ENCODE results near the gene HECW1. TPM values are rescaled to one million over a fixed set of nuclear protein-coding genes. Genes with fewer than 3 reads are reported as not detected.

The HECW1 gene
- total RNA-seq, 4 donors from 2014 or later = 0.06 to 0.99 (median 0.27) TPM

DNA sequence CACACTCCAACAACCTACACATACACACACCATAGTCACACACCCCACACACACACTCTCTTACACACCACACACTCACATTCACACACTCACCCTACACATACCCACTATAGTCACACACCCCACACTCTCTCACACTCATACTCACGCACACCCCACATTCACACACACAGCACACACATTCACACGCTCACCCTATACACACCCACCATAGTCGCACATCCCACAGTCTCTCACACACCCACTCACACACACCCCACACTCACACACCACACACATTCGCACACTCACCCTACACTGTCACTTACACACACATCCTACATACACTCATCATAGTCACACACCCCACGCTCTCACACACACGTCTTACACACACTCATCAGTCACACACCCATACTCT is 85.6 kb downstream of the HECW1 start:
- Histone ChIP-seq H3K4me3 (no peak overlapping the region), H3K36me3 (no peaks in the 10 kb centered on the region), H3K27ac (replicated peaks in 1 of 4) (no peak overlapping the region), H3K27me3 (peaks cover 0 to 43% (median 2%) of the 10 kb centered on the region in 4 donors), H3K4me1 (no peaks in the 10 kb centered on the region), H3K9me3 (no peaks in the 10 kb centered on the region)
- TF ChIP-seq POLR2A (IDR thresholded peaks at IDR 0.05; ENCODE audit: low read depth) = no peak
- TF ChIP-seq, protein P1, sequence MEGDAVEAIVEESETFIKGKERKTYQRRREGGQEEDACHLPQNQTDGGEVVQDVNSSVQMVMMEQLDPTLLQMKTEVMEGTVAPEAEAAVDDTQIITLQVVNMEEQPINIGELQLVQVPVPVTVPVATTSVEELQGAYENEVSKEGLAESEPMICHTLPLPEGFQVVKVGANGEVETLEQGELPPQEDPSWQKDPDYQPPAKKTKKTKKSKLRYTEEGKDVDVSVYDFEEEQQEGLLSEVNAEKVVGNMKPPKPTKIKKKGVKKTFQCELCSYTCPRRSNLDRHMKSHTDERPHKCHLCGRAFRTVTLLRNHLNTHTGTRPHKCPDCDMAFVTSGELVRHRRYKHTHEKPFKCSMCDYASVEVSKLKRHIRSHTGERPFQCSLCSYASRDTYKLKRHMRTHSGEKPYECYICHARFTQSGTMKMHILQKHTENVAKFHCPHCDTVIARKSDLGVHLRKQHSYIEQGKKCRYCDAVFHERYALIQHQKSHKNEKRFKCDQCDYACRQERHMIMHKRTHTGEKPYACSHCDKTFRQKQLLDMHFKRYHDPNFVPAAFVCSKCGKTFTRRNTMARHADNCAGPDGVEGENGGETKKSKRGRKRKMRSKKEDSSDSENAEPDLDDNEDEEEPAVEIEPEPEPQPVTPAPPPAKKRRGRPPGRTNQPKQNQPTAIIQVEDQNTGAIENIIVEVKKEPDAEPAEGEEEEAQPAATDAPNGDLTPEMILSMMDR (IDR thresholded peaks at IDR 0.05) = no peak
- DNase-seq (ENCODE audit: extremely low spot score) = no peak
- intact Hi-C loops (cut with DNase I) = no loop called here
- WGBS = 96% methylated on average over 6 of the region's 6 CpGs

DNA sequence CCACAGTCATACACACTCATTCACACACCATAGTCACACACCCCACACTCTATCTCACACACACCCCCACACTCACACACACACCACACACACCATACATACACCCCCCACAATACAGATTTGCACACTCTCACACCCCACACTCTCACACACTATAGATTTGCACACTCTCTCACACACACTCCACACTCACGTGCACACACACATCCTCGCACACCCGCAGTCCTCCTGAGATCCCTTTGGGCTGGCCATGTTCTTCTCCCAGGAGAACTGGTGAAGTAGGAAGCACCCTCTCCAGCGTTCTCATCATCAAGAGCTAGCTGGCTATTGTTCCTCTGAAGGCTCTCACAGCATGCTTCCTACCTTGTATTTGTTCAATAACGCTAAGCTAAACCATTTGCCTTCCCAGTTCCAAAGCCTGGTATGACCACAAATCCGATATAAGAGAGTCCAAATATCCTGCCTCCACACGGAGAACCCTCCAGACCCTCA is 86.2 kb downstream of the HECW1 start:
- Histone ChIP-seq H3K4me1 (no peaks in the 10 kb centered on the region), H3K36me3 (no peaks in the 10 kb centered on the region), H3K9me3 (no peaks in the 10 kb centered on the region), H3K27ac (replicated peaks in 1 of 4) (no peak overlapping the region), H3K4me3 (no peak overlapping the region), H3K27me3 (peaks cover 0 to 43% (median 2%) of the 10 kb centered on the region in 4 donors)
- WGBS = 72% methylated on average over 7 of the region's 7 CpGs
- intact Hi-C loops (cut with DNase I) = no loop called here
- DNase-seq (ENCODE audit: extremely low spot score) = no peak
- no peak for TF ChIP-seq POLR2A (IDR thresholded peaks at IDR 0.05; ENCODE audit: low read depth)
- no peak for TF ChIP-seq POLR2AphosphoS5 (IDR thresholded peaks at IDR 0.05)
- TF ChIP-seq EP300 (IDR thresholded peaks at IDR 0.05) = no peak
- TF ChIP-seq, protein P1 (IDR thresholded peaks at IDR 0.05) = no peak

DNA sequence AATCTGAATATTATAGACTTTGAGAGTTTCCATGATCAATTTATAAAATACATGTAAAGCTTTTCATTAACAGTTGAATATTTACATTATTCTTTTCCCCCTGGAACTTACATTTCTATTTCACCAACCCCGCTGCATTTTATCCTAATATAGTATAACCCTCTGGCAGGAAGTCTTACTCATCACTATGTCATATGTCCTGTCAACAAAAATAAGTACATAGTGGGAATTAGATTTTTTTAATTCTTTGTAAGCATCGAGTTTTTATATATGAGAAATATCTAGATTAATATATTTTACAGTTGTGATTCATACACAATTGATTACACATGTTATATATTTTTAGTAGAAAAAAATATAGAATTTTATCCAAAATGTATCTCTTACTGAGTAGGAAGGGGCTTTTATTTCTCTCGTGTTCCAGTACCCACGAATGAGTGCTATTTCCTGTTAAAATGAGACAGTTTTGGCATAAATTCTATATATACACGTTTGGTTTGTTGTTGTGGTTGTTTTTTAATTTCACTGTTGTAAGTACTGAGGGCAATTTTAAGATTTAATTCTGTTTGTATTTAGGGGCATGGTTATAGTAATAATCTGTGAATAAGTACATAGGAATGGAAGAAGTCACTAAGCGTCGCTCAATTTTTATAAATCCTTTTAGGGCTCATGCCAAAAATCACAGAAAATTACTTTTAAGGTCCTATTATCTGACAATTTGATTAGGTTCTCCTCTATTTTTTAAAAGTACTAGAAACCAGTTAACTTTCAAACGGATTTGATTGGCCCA is 87.1 kb downstream of the HECW1 start:
- H3K36me3 ChIP-seq = no peaks in the 10 kb centered on the region
- H3K9me3 ChIP-seq = no peaks in the 10 kb centered on the region
- TF ChIP-seq POLR2AphosphoS5 (IDR thresholded peaks at IDR 0.05) = no peak
- TF ChIP-seq EP300 (IDR thresholded peaks at IDR 0.05) = no peak
- intact Hi-C loops (cut with DNase I) = no loop called here
- DNase-seq (ENCODE audit: extremely low spot score) = no peak
- H3K27ac ChIP-seq (replicated peaks in 1 of 4) = no peak overlapping the region
- H3K4me1 ChIP-seq = no peaks in the 10 kb centered on the region
- no peak overlapping the region for H3K4me3 ChIP-seq
- H3K27me3 ChIP-seq = peaks cover 0 to 43% (median 2%) of the 10 kb centered on the region in 4 donors
- 61% methylated on average over 8 of the region's 8 CpGs for WGBS

DNA sequence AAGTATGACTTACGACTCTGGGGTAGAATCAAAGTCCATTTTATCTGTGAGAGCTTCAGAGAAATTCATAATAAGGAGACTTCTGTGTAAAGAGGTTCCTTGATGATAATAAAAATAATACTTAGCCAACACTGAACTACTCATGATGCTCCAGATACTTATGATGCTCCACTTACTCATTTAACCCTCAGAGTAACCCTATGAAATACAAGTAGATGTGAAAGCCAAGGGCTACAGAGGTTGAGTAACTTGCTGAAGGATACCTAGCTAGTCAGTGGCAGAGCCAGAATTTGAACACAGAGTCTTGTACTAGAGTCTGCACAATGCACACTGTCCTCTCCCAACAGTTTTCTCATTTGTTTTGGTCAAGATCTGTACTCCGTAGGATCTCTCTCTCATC is 89.5 kb downstream of the HECW1 start:
- Histone ChIP-seq H3K4me1 (no peaks in the 10 kb centered on the region), H3K27me3 (peaks cover 0 to 43% (median 2%) of the 10 kb centered on the region in 4 donors), H3K27ac (replicated peaks in 1 of 4) (no peak overlapping the region), H3K4me3 (no peak overlapping the region), H3K36me3 (no peaks in the 10 kb centered on the region), H3K9me3 (no peaks in the 10 kb centered on the region)
- WGBS = 80% methylated on average over 2 of the region's 2 CpGs
- TF ChIP-seq, protein P1 (IDR thresholded peaks at IDR 0.05) = no peak
- DNase-seq (ENCODE audit: extremely low spot score) = no peak
- intact Hi-C loops (cut with DNase I) = no loop called here

DNA sequence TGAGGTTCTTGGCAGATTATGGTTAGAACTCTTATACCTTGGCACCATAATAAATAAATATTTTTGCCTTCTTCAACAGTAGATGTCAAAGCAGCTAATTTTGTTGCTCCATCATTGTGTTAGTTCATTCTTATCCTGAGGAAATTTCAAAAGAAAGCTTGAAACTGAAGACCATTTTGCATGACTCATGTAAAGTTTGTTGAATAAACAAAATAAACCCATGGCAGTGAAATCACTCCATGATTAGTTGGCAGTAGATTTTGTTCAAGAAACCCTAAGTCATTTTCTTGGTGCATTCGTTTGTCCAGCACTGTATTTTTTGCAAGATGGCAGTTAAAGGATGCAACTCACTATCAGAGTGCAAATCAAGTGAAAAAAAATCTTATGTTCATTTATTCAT is 91.6 kb downstream of the HECW1 start:
- H3K36me3 ChIP-seq = no peaks in the 10 kb centered on the region
- no peak for TF ChIP-seq POLR2A (IDR thresholded peaks at IDR 0.05; ENCODE audit: low read depth)
- TF ChIP-seq POLR2AphosphoS5 (IDR thresholded peaks at IDR 0.05) = no peak
- TF ChIP-seq EP300 (IDR thresholded peaks at IDR 0.05) = no peak
- TF ChIP-seq, protein P1 (IDR thresholded peaks at IDR 0.05) = no peak
- no peaks in the 10 kb centered on the region for H3K9me3 ChIP-seq
- no peak overlapping the region for H3K27ac ChIP-seq (replicated peaks in 1 of 4)
- 67% methylated on average over 1 of the region's 1 CpG for WGBS
- H3K4me3 ChIP-seq = no peak overlapping the region
- intact Hi-C loops (cut with DNase I) = no loop called here
- peaks cover 0 to 23% (median 2%) of the 10 kb centered on the region in 4 donors for H3K27me3 ChIP-seq
- DNase-seq (ENCODE audit: extremely low spot score) = no peak
- H3K4me1 ChIP-seq = no peaks in the 10 kb centered on the region

All from esophagus muscularis mucosa (tissue), 4 donors.